ENCODE results near the gene CDC42BPG. TPM values are rescaled to one million over a fixed set of nuclear protein-coding genes. Genes with fewer than 3 reads are reported as not detected.
A peak's percentile ranks its signal among the peaks of the same experiment; 100 is the strongest.

The CDC42BPG gene, protein sequence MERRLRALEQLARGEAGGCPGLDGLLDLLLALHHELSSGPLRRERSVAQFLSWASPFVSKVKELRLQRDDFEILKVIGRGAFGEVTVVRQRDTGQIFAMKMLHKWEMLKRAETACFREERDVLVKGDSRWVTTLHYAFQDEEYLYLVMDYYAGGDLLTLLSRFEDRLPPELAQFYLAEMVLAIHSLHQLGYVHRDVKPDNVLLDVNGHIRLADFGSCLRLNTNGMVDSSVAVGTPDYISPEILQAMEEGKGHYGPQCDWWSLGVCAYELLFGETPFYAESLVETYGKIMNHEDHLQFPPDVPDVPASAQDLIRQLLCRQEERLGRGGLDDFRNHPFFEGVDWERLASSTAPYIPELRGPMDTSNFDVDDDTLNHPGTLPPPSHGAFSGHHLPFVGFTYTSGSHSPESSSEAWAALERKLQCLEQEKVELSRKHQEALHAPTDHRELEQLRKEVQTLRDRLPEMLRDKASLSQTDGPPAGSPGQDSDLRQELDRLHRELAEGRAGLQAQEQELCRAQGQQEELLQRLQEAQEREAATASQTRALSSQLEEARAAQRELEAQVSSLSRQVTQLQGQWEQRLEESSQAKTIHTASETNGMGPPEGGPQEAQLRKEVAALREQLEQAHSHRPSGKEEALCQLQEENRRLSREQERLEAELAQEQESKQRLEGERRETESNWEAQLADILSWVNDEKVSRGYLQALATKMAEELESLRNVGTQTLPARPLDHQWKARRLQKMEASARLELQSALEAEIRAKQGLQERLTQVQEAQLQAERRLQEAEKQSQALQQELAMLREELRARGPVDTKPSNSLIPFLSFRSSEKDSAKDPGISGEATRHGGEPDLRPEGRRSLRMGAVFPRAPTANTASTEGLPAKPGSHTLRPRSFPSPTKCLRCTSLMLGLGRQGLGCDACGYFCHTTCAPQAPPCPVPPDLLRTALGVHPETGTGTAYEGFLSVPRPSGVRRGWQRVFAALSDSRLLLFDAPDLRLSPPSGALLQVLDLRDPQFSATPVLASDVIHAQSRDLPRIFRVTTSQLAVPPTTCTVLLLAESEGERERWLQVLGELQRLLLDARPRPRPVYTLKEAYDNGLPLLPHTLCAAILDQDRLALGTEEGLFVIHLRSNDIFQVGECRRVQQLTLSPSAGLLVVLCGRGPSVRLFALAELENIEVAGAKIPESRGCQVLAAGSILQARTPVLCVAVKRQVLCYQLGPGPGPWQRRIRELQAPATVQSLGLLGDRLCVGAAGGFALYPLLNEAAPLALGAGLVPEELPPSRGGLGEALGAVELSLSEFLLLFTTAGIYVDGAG (N-terminal part only)
- 1 to 10 TPM in 1 of 2 experiments, under 1 TPM in 1; 0.42 to 1.3 TPM for total RNA-seq

GRCh38 chr11:64844330-64845128 lies at the start of gene CDC42BPG:
Gene CDC42BPG, minus strand, starts transcription at chr11:64844653. Its CDS starts 84 bp downstream, at chr11:64844569.
- Mint-ChIP-seq H3K36me3 (ENCODE audit: low read depth) (no peaks in the 10 kb centered on the region), H3K27ac (peak within 1 kb of the TSS; percentile 43)

GRCh38 chr11:64893194-64894069 lies 49.0 kb upstream of the CDC42BPG start:
- no peak for DNase-seq
- peaks cover 4% of the 10 kb centered on the region for H3K36me3 Mint-ChIP-seq (ENCODE audit: low read depth)
- POLR2A ChIA-PET = no interaction called here
- H3K27ac Mint-ChIP-seq = no peak overlapping the region
- no peaks in the 10 kb centered on the region for H3K9me3 Mint-ChIP-seq
- peaks cover 8% of the 10 kb centered on the region for H3K4me1 Mint-ChIP-seq
- no peaks in the 10 kb centered on the region for H3K27me3 Mint-ChIP-seq
- CTCF ChIA-PET = interaction anchor here (0.7 to 29.3 kb wide), 7 partner anchors 8 to 121 kb away, joined by 3 to 732 read pairs (median 5); partner anchors contain the start of genes ARL2, CDC42BPG and GPHA2
- no peak overlapping the region for H3K4me3 Mint-ChIP-seq

More at GRCh38 chr11:64844330-64845128, at the start of gene CDC42BPG:
- POLR2A ChIA-PET = interaction anchor here (1.0 kb wide), 1 partner anchor 47 kb away, joined by 4 read pairs; no protein-coding TSS in a partner anchor
- Mint-ChIP-seq H3K9me3 (no peaks in the 10 kb centered on the region), H3K4me3 (peak within 1 kb of the TSS; percentile 75), H3K4me1 (peaks cover 37% of the 10 kb centered on the region), H3K27me3 (no peaks in the 10 kb centered on the region)
- DNase-seq = peak; percentile 63
- CTCF ChIA-PET = interaction anchor here (0.7 to 32.1 kb wide), 21 partner anchors 14 to 471 kb away, joined by 3 to 732 read pairs (median 3); partner anchors contain the start of genes ARL2, CDC42EP2, EHD1 and MAP4K2

DNA sequence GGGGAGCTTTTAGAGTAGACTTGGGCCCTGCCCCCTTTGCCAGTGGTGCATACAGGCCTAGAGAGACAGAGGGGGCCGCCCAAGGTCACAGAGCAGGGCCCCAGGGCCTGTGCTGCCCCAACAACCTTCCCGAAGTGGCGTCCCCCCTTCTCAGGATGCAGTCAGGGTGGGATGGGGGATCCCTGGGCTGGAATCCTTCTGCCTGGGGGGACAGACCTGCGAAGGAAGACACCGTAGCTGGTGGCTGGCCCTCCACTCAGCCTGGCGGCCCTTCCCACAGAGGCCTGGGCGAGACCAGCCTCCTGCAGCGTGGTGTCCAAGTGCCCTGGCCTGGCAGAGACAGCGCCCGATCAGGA lies 48.4 kb upstream of the CDC42BPG start:
- POLR2A ChIA-PET = no interaction called here
- no peaks in the 10 kb centered on the region for H3K9me3 Mint-ChIP-seq
- H3K27me3 Mint-ChIP-seq = no peaks in the 10 kb centered on the region
- H3K4me3 Mint-ChIP-seq = no peak overlapping the region
- peaks cover 4% of the 10 kb centered on the region for H3K36me3 Mint-ChIP-seq (ENCODE audit: low read depth)
- no peak for DNase-seq
- no peak overlapping the region for H3K27ac Mint-ChIP-seq
- peaks cover 13% of the 10 kb centered on the region for H3K4me1 Mint-ChIP-seq
- CTCF ChIA-PET = interaction anchor here (0.9 to 29.3 kb wide), 2 partner anchors 38 to 43 kb away, joined by 3 to 732 read pairs; partner anchors contain the start of genes CDC42BPG and GPHA2

DNA sequence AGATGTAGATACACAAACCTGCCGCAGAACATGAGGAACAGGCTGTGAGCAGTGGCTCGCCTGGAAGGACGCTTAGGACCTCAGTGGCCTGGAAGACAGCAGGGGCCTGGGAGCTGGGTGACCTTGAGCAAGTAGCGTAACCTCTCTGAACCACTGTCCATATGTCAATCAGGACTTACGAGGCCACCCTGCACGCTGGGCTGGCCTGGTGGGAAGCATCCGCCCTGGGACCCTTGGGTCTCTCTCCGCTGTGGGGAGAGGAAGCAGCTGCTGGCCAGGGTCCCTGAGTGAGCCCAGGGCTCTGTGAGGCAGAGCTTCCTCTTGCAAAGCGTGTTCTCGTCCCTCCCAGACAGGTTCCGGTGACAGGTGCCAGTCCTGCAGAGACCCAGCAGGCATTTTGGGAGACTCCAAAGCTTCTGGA lies 48.0 kb upstream of the CDC42BPG start:
- no peak for DNase-seq
- Mint-ChIP-seq H3K36me3 (ENCODE audit: low read depth) (peaks cover 4% of the 10 kb centered on the region), H3K9me3 (no peaks in the 10 kb centered on the region), H3K27me3 (no peaks in the 10 kb centered on the region), H3K4me3 (no peak overlapping the region), H3K4me1 (peaks cover 17% of the 10 kb centered on the region), H3K27ac (peak overlapping the region; percentile 42)
- ChIA-PET POLR2A (no interaction called here), CTCF (interaction anchor here (0.9 to 29.3 kb wide), 2 partner anchors 38 to 43 kb away, joined by 3 to 732 read pairs; partner anchors contain the start of genes CDC42BPG and GPHA2)

DNA sequence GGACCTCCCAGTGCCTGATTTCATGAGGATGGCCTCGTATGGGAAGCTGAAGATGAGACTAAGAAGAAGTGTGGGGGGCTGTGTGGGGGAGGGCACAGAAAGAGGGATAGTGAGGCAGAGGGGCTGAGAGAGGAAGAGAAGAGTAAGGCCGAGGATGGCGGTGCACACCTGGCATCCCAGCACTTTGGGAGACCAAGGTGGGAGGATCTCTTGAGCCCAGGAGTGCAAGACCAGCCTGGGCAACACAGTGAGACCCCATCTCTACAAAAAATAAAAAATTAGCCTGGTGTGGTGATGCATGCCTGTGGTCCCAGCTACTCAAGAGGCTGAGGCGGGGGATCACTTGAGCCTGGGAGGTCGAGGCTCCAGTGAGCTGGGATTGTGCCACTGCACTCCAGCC lies 47.4 kb upstream of the CDC42BPG start:
- Mint-ChIP-seq H3K9me3 (no peaks in the 10 kb centered on the region), H3K27me3 (no peaks in the 10 kb centered on the region), H3K4me3 (no peak overlapping the region), H3K27ac (peak overlapping the region; percentile 73), H3K36me3 (ENCODE audit: low read depth) (peaks cover 4% of the 10 kb centered on the region), H3K4me1 (peaks cover 19% of the 10 kb centered on the region)
- no peak for DNase-seq
- CTCF ChIA-PET = interaction anchor here (29.3 kb wide), 1 partner anchor 37 kb away, joined by 732 read pairs; the partner anchor contains the start of gene CDC42BPG
- POLR2A ChIA-PET = interaction anchor here (0.9 kb wide), 1 partner anchor 48 kb away, joined by 4 read pairs; the partner anchor contains the start of gene CDC42BPG

DNA sequence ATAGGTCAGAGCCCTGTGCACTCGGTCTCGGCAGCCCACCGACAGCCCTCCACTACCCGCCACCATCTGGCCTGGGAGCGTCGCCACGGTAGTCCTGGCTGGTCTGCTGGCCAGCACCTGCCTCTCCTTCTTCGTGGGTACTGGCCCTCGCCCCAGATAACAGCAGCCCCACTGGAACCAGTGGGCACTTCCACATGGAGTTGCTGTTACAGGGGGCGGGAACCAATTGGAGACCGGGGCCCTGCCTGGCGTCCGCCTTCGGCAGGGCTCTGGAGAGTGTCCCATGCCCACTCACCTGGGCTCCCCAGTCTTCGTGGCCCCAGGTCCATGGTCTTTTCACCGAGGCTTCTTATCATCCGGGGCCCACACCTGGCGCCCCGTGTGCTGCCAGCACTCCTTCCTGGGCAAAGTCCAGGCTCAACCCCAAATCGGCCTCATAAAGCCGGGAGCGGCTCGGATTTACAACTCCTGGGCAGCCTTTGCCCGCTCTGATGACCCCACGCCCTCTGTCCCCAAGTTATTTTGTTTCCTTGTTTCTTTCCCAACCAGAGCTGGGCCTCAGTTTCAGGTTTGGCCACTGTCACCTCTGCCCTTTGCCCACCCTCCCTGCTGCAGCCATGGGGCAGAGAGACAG lies 46.9 kb upstream of the CDC42BPG start:
- H3K4me3 Mint-ChIP-seq = no peak overlapping the region
- H3K27ac Mint-ChIP-seq = peak overlapping the region; percentile 73
- ChIA-PET CTCF (interaction anchor here (0.8 to 29.3 kb wide), 2 partner anchors 9 to 36 kb away, joined by 4 to 732 read pairs; partner anchors contain the start of gene CDC42BPG), POLR2A (interaction anchor here (0.9 kb wide), 1 partner anchor 47 kb away, joined by 4 read pairs; the partner anchor contains the start of gene CDC42BPG)
- H3K4me1 Mint-ChIP-seq = peaks cover 19% of the 10 kb centered on the region
- no peaks in the 10 kb centered on the region for H3K27me3 Mint-ChIP-seq
- no peaks in the 10 kb centered on the region for H3K9me3 Mint-ChIP-seq
- peaks cover 4% of the 10 kb centered on the region for H3K36me3 Mint-ChIP-seq (ENCODE audit: low read depth)
- DNase-seq = no peak

DNA sequence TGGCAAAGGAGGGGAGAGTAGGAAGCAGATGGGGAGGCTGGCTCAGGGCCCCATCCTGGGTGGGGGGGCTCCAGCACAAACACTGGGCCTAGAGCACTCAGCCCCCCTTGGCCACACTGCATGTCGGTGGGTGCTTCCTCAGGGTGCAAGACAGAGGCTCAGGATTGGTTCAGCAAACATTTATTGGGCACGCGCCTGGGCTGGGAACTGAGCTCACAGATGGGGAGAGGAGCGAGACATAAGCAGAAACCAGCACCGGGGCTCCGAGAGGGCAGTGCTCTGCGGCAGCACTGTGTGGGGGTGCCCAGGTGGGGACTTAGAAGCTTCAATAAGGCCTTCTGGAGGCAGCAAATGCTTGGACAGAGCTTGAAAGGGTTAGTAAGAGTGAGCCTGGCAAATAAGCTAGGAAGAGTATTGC lies 46.1 kb upstream of the CDC42BPG start:
- ChIA-PET CTCF (interaction anchor here (0.8 to 29.3 kb wide), 2 partner anchors 10 to 36 kb away, joined by 4 to 732 read pairs; partner anchors contain the start of gene CDC42BPG), POLR2A (no interaction called here)
- Mint-ChIP-seq H3K9me3 (no peaks in the 10 kb centered on the region), H3K4me3 (no peak overlapping the region), H3K4me1 (peaks cover 27% of the 10 kb centered on the region), H3K27me3 (no peaks in the 10 kb centered on the region), H3K27ac (no peak overlapping the region), H3K36me3 (ENCODE audit: low read depth) (peaks cover 4% of the 10 kb centered on the region)
- no peak for DNase-seq

DNA sequence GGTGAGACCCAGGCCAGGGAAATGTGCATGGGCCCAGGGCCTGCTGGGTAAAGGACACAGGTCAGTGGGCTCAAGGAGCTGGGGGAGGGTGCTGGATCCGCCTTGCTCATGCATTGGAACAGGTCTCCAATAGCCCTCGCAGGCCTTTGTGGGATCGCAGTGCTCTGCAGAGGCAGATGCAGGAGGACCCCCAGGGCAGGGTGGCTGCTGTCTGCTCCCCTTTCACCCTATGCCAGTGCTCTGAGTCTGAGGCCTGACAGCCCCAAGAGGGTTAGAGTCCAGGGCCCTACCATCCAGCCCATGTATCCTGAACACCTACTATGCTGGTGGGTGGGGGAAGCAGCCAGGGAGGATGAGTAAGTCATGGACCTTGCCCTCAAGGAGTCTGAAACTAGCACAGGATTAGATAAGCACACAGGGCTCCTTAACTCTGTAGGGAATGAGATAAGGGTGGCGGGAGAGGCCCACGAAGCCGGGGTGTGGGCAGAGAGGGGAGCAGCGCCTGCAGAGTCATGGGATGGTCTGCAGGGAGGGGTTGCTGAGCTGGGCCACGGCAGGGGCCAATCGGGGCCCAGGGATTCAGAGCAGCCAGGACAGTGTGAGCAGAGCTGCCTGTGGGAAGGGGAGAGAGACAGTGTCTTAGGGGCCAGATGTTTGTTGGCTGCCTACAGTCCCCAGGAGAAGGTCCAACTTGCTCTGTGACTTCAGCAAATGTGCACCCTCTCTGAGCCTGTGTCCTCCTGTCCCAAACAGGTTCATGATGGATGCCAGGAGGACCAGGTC lies 44.5 kb upstream of the CDC42BPG start:
- H3K36me3 Mint-ChIP-seq (ENCODE audit: low read depth) = no peaks in the 10 kb centered on the region
- H3K27ac Mint-ChIP-seq = no peak overlapping the region
- H3K9me3 Mint-ChIP-seq = no peaks in the 10 kb centered on the region
- ChIA-PET CTCF (interaction anchor here (1.0 to 29.3 kb wide), 6 partner anchors 9 to 34 kb away, joined by 3 to 732 read pairs (median 8); partner anchors contain the start of gene CDC42BPG), POLR2A (no interaction called here)
- H3K4me1 Mint-ChIP-seq = peaks cover 35% of the 10 kb centered on the region
- DNase-seq = no peak
- no peak overlapping the region for H3K4me3 Mint-ChIP-seq
- no peaks in the 10 kb centered on the region for H3K27me3 Mint-ChIP-seq

DNA sequence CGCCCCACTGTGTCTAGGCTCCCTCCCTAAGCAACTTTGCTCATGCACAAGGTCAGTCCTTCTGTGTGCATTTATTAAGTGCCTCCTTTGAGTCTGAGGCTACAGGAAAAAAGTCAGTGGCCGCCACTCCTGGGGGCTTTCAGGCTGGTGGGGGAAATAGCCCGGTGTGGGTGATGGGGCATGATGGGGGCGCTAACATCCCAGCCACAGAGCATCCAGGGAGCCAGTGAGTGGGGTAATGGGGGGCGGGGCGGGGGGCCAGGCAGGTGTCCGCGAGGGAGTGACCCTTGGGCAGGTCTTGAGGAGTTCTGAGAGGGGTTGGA lies 43.9 kb upstream of the CDC42BPG start:
- no peak for DNase-seq
- ChIA-PET CTCF (interaction anchor here (0.6 to 29.3 kb wide), 15 partner anchors 8 to 199 kb away, joined by 3 to 732 read pairs (median 5); partner anchors contain the start of gene CDC42BPG), POLR2A (interaction anchor here (0.6 to 0.7 kb wide), 2 partner anchors 10 to 29 kb away, joined by 3 to 4 read pairs; partner anchors contain the start of gene EHD1)
- Mint-ChIP-seq H3K4me1 (peaks cover 39% of the 10 kb centered on the region), H3K4me3 (peak overlapping the region; percentile 63), H3K27me3 (no peaks in the 10 kb centered on the region), H3K9me3 (no peaks in the 10 kb centered on the region), H3K27ac (peak overlapping the region; percentile 84), H3K36me3 (ENCODE audit: low read depth) (no peaks in the 10 kb centered on the region)
